DND-41 (cell line): Measurements from ENCODE around the gene PKD2.

Experiments used
- EZH2 ChIP-seq: IDR thresholded peaks from 3 replicates; pipeline ENCODE4 v1.6.1; 2012; ENCODE audit warnings: borderline replicate concordance, low read depth, mild to moderate bottlenecking, moderate library complexity, low read length, inconsistent platforms; ENCODE audit not compliant: severe bottlenecking
- TF ChIP-seq, protein P1 (sequence below): IDR thresholded peaks from 2 replicates; pipeline ENCODE4 v1.5.1; 2012; ENCODE audit warnings: borderline replicate concordance, low read length, moderate library complexity, mild to moderate bottlenecking; ENCODE audit not compliant: poor library complexity, severe bottlenecking; ENCODE audit errors: extremely low read depth

DNA sequence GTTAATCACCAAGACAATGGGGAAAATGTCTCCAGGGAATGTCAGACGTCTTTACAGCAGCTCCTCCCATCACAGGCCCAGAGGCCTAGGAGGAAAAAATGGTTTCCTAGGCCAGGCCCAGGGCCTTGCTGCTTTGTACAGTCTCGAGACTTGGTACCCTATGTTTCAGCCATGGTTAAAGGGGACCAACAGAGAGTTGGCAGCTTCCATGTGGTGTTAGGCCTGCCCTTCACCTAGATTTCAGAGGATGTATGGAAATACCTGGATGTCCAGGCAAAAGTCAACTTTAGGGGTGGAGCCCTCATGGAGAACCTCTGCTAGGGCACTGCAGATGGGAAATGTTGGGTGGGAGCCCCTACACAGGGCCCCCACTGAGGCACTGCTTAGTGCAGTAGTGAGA, 112.5 kb downstream of the PKD2 start:
- TF ChIP-seq, protein P1, sequence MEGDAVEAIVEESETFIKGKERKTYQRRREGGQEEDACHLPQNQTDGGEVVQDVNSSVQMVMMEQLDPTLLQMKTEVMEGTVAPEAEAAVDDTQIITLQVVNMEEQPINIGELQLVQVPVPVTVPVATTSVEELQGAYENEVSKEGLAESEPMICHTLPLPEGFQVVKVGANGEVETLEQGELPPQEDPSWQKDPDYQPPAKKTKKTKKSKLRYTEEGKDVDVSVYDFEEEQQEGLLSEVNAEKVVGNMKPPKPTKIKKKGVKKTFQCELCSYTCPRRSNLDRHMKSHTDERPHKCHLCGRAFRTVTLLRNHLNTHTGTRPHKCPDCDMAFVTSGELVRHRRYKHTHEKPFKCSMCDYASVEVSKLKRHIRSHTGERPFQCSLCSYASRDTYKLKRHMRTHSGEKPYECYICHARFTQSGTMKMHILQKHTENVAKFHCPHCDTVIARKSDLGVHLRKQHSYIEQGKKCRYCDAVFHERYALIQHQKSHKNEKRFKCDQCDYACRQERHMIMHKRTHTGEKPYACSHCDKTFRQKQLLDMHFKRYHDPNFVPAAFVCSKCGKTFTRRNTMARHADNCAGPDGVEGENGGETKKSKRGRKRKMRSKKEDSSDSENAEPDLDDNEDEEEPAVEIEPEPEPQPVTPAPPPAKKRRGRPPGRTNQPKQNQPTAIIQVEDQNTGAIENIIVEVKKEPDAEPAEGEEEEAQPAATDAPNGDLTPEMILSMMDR: no peak
- TF ChIP-seq EZH2: no peak
